GM12875 (cell line): ENCODE results near the gene AP1G2.

Experiments used
- H3K4me3 ChIP-seq: one replicate; pipeline ENCODE4 v1.5.1; 2011; ENCODE audit warnings: low read depth, low read length, control low read depth
- TF ChIP-seq, protein P1 (sequence below): IDR thresholded peaks from 2 replicates; pipeline ENCODE4 v1.5.1; 2011; ENCODE audit warnings: low read depth, mild to moderate bottlenecking, control low read depth, inconsistent platforms, low read length, moderate library complexity, borderline replicate concordance; ENCODE audit not compliant: insufficient read depth

The AP1G2 gene

GRCh38 chr14:23573384-23574015 lies 5.9 kb upstream of the AP1G2 start:
- H3K4me3 ChIP-seq, result no peak overlapping the region
- TF ChIP-seq, protein P1, sequence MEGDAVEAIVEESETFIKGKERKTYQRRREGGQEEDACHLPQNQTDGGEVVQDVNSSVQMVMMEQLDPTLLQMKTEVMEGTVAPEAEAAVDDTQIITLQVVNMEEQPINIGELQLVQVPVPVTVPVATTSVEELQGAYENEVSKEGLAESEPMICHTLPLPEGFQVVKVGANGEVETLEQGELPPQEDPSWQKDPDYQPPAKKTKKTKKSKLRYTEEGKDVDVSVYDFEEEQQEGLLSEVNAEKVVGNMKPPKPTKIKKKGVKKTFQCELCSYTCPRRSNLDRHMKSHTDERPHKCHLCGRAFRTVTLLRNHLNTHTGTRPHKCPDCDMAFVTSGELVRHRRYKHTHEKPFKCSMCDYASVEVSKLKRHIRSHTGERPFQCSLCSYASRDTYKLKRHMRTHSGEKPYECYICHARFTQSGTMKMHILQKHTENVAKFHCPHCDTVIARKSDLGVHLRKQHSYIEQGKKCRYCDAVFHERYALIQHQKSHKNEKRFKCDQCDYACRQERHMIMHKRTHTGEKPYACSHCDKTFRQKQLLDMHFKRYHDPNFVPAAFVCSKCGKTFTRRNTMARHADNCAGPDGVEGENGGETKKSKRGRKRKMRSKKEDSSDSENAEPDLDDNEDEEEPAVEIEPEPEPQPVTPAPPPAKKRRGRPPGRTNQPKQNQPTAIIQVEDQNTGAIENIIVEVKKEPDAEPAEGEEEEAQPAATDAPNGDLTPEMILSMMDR, result no peak

DNA sequence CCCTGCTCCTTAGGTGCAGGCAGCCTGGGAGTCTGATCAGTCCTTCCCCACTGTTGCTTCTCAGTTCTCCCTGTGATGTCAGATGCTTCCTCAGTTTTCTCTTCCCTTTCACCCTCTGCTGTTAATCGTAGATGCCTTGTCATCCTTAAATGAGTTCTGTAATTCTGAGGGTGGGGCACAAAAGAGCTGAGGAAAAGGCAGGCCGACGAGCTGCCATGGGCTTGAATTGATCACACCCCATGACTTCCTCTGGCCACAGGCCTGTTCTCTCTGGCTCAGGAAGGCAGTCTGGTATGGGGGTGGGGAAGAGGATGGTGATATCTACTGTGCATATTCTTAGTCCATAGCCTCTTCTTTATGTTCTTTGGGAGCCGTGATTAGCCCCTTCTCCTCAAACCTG lies 5.2 kb upstream of the AP1G2 start:
- no peak overlapping the region for H3K4me3 ChIP-seq
- TF ChIP-seq, protein P1, result no peak

GRCh38 chr14:23572524-23572828 lies 4.9 kb upstream of the AP1G2 start:
- no peak overlapping the region for H3K4me3 ChIP-seq
- TF ChIP-seq, protein P1, result no peak

GRCh38 chr14:23571701-23572523 lies 4.3 kb upstream of the AP1G2 start:
- H3K4me3 ChIP-seq, result no peak overlapping the region
- TF ChIP-seq, protein P1, result no peak

DNA sequence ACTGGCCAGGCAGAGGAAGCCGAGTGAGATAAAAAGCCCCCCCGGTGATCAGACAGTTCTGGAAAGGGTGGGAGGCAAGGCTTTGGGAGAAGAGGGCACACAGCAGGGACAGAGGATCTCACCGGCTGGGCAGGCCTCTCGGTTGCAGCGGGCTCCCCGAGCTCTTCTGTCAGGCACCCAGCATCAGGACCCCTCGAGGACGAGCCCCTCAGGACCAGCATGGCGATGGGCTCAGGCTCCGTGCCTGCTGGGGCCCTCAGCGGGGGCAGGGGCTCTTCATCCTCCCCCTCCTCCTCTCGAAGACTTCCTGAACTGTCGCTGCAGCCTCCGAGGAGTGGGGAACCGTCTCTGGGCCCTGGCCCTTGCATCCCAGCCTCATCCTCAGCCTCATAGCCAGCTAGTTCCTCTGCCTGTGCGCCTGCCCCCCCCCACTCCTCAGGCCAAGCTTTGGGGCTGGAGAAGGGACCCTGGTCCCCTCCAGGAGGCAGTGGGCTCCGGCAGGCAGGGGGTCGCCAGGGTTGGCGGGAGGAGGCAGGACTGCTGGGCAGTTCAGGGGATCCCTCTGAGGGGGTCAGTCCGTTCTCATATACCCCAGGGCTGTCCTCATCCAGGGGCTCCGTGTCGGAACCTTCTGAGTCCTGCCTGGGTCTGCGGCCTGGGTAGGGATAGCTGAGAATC lies 3.4 kb upstream of the AP1G2 start:
- TF ChIP-seq, protein P1, result no peak

DNA sequence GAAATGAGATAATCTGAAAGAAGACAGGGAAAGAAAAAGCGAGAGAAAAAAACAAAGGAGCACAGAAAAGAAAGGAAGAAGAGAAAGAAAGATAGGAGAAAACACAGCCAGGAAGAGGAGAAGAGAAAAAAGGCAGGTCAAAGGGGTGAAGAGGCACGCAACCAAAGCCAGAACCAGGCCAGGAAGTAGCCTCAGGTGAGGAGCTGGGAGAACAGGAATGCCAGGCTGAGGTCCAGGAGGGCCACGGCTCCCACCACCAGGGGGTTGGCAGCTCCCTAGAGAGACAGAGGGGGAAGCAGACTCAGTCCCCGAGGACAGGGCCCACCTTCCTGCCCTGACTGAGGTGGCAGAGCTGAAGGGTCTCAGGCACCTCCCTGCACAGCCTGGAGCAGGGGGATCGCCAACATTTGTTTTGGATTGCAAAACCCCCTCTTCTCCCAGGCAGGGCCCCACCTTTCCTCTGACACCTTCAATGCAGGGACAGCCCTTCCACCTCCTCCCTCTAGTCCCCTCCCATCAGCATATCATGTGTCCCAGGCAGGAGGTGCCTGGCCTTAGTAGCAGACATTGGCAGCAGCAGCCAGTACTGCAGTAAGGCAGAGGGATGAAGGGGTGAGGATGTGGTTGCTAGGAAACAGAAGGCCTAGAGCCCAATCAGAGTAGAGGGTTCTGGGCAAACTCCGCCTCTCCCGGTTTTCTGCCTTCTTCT lies 2.0 kb upstream of the AP1G2 start:
- H3K4me3 ChIP-seq, result no peak overlapping the region
- TF ChIP-seq, protein P1, result no peak

More for the DNA sequence above, 3.4 kb upstream of the AP1G2 start:
- no peak overlapping the region for H3K4me3 ChIP-seq
